ENCODE measurements around the gene ADAMTS12. TPM values are rescaled to one million over a fixed set of nuclear protein-coding genes. Genes with fewer than 3 reads are reported as not detected.

ADAMTS12 gene
- polyA plus RNA-seq, 4 donors = 0.37 to 2.8 (median 0.54) TPM; not detected in 1

- Histone ChIP-seq H3K27me3 (ENCODE audit: control insufficient read depth in 3 of 3, insufficient read depth in 3 of 3, low read length in 3 of 3) (no peaks in the 10 kb centered on the region), H3K9me3 (ENCODE audit: control insufficient read depth in 2 of 2, insufficient read depth in 1 of 2, low read depth in 1 of 2, low read length in 1 of 2) (no peaks in the 10 kb centered on the region), H3K36me3 (ENCODE audit: control insufficient read depth in 3 of 3, insufficient read depth in 2 of 3, low read depth in 1 of 3, low read length in 3 of 3) (no peaks in the 10 kb centered on the region), H3K27ac (ENCODE audit: low read depth in 1 of 3, low read length in 2 of 3) (no peak overlapping the region), H3K4me1 (ENCODE audit: control insufficient read depth in 3 of 3, insufficient read depth in 2 of 3, low read depth in 1 of 3, low read length in 2 of 3) (no peaks in the 10 kb centered on the region), H3K4me3 (ENCODE audit: low read depth in 1 of 3, low read length in 3 of 3) (no peak overlapping the region)
- no peak for FAIRE-seq
- no peak for DNase-seq
- WGBS, 3 donors = 22 to 45% (median 23%) methylated on average over 1 of the region's 1 CpG
These were observed 58.6 kb downstream of the ADAMTS12 start for GRCh38 chr5:33833237-33833575.

GRCh38 chr5:33832404-33833236 lies 59.2 kb downstream of the ADAMTS12 start:
- Histone ChIP-seq H3K36me3 (ENCODE audit: control insufficient read depth in 3 of 3, insufficient read depth in 2 of 3, low read depth in 1 of 3, low read length in 3 of 3) (no peaks in the 10 kb centered on the region), H3K27ac (ENCODE audit: low read depth in 1 of 3, low read length in 2 of 3) (no peak overlapping the region), H3K27me3 (ENCODE audit: control insufficient read depth in 3 of 3, insufficient read depth in 3 of 3, low read length in 3 of 3) (no peaks in the 10 kb centered on the region), H3K9me3 (ENCODE audit: control insufficient read depth in 2 of 2, insufficient read depth in 1 of 2, low read depth in 1 of 2, low read length in 1 of 2) (no peaks in the 10 kb centered on the region), H3K4me3 (ENCODE audit: low read depth in 1 of 3, low read length in 3 of 3) (no peak overlapping the region), H3K4me1 (ENCODE audit: control insufficient read depth in 3 of 3, insufficient read depth in 2 of 3, low read depth in 1 of 3, low read length in 2 of 3) (no peaks in the 10 kb centered on the region)
- 71 to 78% (median 74%) methylated on average over 7 of the region's 7 CpGs for WGBS, 3 donors
- DNase-seq (no peak), FAIRE-seq (no peak)

GRCh38 chr5:33831041-33831440 lies 60.7 kb downstream of the ADAMTS12 start:
- H3K36me3 ChIP-seq (ENCODE audit: control insufficient read depth in 3 of 3, insufficient read depth in 2 of 3, low read depth in 1 of 3, low read length in 3 of 3) = no peaks in the 10 kb centered on the region
- no peak overlapping the region for H3K27ac ChIP-seq (ENCODE audit: low read depth in 1 of 3, low read length in 2 of 3)
- H3K9me3 ChIP-seq (ENCODE audit: control insufficient read depth in 2 of 2, insufficient read depth in 1 of 2, low read depth in 1 of 2, low read length in 1 of 2) = no peaks in the 10 kb centered on the region
- H3K4me3 ChIP-seq (ENCODE audit: low read depth in 1 of 3, low read length in 3 of 3) = no peak overlapping the region
- WGBS, 3 donors = 92 to 94% (median 93%) methylated on average over 1 of the region's 1 CpG
- H3K4me1 ChIP-seq (ENCODE audit: control insufficient read depth in 3 of 3, insufficient read depth in 2 of 3, low read depth in 1 of 3, low read length in 2 of 3) = no peaks in the 10 kb centered on the region
- no peak for DNase-seq
- FAIRE-seq = no peak
- no peaks in the 10 kb centered on the region for H3K27me3 ChIP-seq (ENCODE audit: control insufficient read depth in 3 of 3, insufficient read depth in 3 of 3, low read length in 3 of 3)

GRCh38 chr5:33829430-33829829 lies 62.4 kb downstream of the ADAMTS12 start:
- no peak overlapping the region for H3K27ac ChIP-seq (ENCODE audit: low read depth in 1 of 3, low read length in 2 of 3)
- peaks cover 0 to 2% (median 0%) of the 10 kb centered on the region in 3 donors for H3K27me3 ChIP-seq (ENCODE audit: control insufficient read depth in 3 of 3, insufficient read depth in 3 of 3, low read length in 3 of 3)
- DNase-seq (no peak), FAIRE-seq (no peak)
- no peaks in the 10 kb centered on the region for H3K36me3 ChIP-seq (ENCODE audit: control insufficient read depth in 3 of 3, insufficient read depth in 2 of 3, low read depth in 1 of 3, low read length in 3 of 3)
- H3K4me3 ChIP-seq (ENCODE audit: low read depth in 1 of 3, low read length in 3 of 3) = no peak overlapping the region
- H3K4me1 ChIP-seq (ENCODE audit: control insufficient read depth in 3 of 3, insufficient read depth in 2 of 3, low read depth in 1 of 3, low read length in 2 of 3) = no peaks in the 10 kb centered on the region
- H3K9me3 ChIP-seq (ENCODE audit: control insufficient read depth in 2 of 2, insufficient read depth in 1 of 2, low read depth in 1 of 2, low read length in 1 of 2) = no peaks in the 10 kb centered on the region
- 72 to 85% (median 83%) methylated on average over 1 of the region's 1 CpG for WGBS, 3 donors

- DNase-seq (no peak), FAIRE-seq (no peak)
- Histone ChIP-seq H3K36me3 (ENCODE audit: control insufficient read depth in 3 of 3, insufficient read depth in 2 of 3, low read depth in 1 of 3, low read length in 3 of 3) (no peaks in the 10 kb centered on the region), H3K9me3 (ENCODE audit: control insufficient read depth in 2 of 2, insufficient read depth in 1 of 2, low read depth in 1 of 2, low read length in 1 of 2) (no peaks in the 10 kb centered on the region), H3K4me1 (ENCODE audit: control insufficient read depth in 3 of 3, insufficient read depth in 2 of 3, low read depth in 1 of 3, low read length in 2 of 3) (no peaks in the 10 kb centered on the region), H3K4me3 (ENCODE audit: low read depth in 1 of 3, low read length in 3 of 3) (no peak overlapping the region), H3K27me3 (ENCODE audit: control insufficient read depth in 3 of 3, insufficient read depth in 3 of 3, low read length in 3 of 3) (peaks cover 0 to 2% (median 0%) of the 10 kb centered on the region in 3 donors), H3K27ac (ENCODE audit: low read depth in 1 of 3, low read length in 2 of 3) (no peak overlapping the region)
- WGBS, 3 donors = 68 to 84% (median 78%) methylated on average over 7 of the region's 7 CpGs
These were observed 63.0 kb downstream of the ADAMTS12 start for GRCh38 chr5:33828626-33829308.

DNA sequence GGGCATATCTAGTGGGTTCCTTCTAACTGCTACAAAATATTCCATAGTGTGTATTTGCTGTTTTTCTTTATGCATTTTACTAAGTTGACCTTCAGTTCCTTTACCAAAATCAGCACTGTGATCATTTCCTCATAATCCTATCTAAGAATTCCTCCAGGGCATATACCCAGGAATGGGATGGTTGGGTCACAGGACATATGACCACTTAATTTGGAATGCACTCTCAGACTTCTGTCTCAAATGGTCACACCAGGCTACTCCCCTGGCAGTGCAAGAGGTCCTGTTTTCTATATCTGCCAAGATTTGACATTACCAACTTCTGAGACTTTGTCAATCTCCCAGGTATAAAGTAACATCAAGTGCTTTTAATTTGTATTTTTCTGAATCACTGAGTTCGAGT lies 63.9 kb downstream of the ADAMTS12 start:
- H3K36me3 ChIP-seq (ENCODE audit: control insufficient read depth in 3 of 3, insufficient read depth in 2 of 3, low read depth in 1 of 3, low read length in 3 of 3) = no peaks in the 10 kb centered on the region
- DNase-seq (no peak), FAIRE-seq (no peak)
- no peaks in the 10 kb centered on the region for H3K4me1 ChIP-seq (ENCODE audit: control insufficient read depth in 3 of 3, insufficient read depth in 2 of 3, low read depth in 1 of 3, low read length in 2 of 3)
- no peaks in the 10 kb centered on the region for H3K9me3 ChIP-seq (ENCODE audit: control insufficient read depth in 2 of 2, insufficient read depth in 1 of 2, low read depth in 1 of 2, low read length in 1 of 2)
- no peak overlapping the region for H3K27ac ChIP-seq (ENCODE audit: low read depth in 1 of 3, low read length in 2 of 3)
- peaks cover 0 to 2% (median 0%) of the 10 kb centered on the region in 3 donors for H3K27me3 ChIP-seq (ENCODE audit: control insufficient read depth in 3 of 3, insufficient read depth in 3 of 3, low read length in 3 of 3)
- 27 to 71% (median 42%) methylated on average over 1 of the region's 1 CpG for WGBS, 3 donors
- no peak overlapping the region for H3K4me3 ChIP-seq (ENCODE audit: low read depth in 1 of 3, low read length in 3 of 3)

DNA sequence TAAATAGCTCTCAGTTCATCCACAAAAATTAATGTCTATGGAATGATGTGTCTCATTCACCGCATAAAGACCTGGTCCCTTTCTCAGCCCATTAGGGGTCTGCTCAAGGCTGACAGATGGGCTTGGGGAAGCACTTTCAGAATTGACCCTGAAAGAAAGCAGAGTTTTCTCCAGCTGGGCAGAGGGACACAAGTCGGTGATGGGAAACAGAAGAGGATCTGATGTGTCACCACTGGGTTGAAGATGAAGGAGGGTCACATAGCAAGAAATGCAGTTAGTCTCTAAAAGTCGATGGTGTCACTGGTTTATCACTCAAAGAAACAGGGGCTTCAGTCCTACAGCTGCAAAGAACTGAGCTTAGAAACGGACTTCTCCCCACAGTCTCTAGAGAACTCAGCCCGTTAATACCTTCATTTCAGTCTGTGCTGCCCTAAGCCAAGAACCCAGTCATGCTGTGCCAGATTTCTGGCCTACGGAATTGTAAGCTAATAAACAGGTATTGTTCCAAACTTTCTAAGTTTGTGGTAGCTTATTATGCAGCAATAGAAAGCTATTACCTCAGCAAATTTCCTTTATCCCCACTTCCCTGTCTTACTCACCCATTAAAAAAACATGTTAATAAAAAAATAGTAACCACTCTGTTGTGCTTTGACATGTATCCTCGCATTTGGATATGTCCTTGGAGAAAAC lies 64.6 kb downstream of the ADAMTS12 start:
- Histone ChIP-seq H3K27me3 (ENCODE audit: control insufficient read depth in 3 of 3, insufficient read depth in 3 of 3, low read length in 3 of 3) (peaks cover 0 to 2% (median 0%) of the 10 kb centered on the region in 3 donors), H3K4me3 (ENCODE audit: low read depth in 1 of 3, low read length in 3 of 3) (no peak overlapping the region), H3K9me3 (ENCODE audit: control insufficient read depth in 2 of 2, insufficient read depth in 1 of 2, low read depth in 1 of 2, low read length in 1 of 2) (no peaks in the 10 kb centered on the region), H3K36me3 (ENCODE audit: control insufficient read depth in 3 of 3, insufficient read depth in 2 of 3, low read depth in 1 of 3, low read length in 3 of 3) (no peaks in the 10 kb centered on the region), H3K4me1 (ENCODE audit: control insufficient read depth in 3 of 3, insufficient read depth in 2 of 3, low read depth in 1 of 3, low read length in 2 of 3) (no peaks in the 10 kb centered on the region), H3K27ac (ENCODE audit: low read depth in 1 of 3, low read length in 2 of 3) (no peak overlapping the region)
- WGBS, 3 donors = 72 to 81% (median 80%) methylated on average over 7 of the region's 7 CpGs
- no peak for DNase-seq
- FAIRE-seq = no peak

GRCh38 chr5:33824516-33825195 lies 67.1 kb downstream of the ADAMTS12 start:
- FAIRE-seq = no peak

More at GRCh38 chr5:33824516-33825195, 67.1 kb downstream of the ADAMTS12 start:
- H3K36me3 ChIP-seq (ENCODE audit: control insufficient read depth in 3 of 3, insufficient read depth in 2 of 3, low read depth in 1 of 3, low read length in 3 of 3) = no peaks in the 10 kb centered on the region
- H3K9me3 ChIP-seq (ENCODE audit: control insufficient read depth in 2 of 2, insufficient read depth in 1 of 2, low read depth in 1 of 2, low read length in 1 of 2) = peaks cover 0 to under 1% of the 10 kb centered on the region in 2 donors
- no peaks in the 10 kb centered on the region for H3K4me1 ChIP-seq (ENCODE audit: control insufficient read depth in 3 of 3, insufficient read depth in 2 of 3, low read depth in 1 of 3, low read length in 2 of 3)
- 53 to 77% (median 59%) methylated on average over 4 of the region's 4 CpGs for WGBS, 3 donors
- H3K4me3 ChIP-seq (ENCODE audit: low read depth in 1 of 3, low read length in 3 of 3) = no peak overlapping the region
- no peak for DNase-seq
- H3K27me3 ChIP-seq (ENCODE audit: control insufficient read depth in 3 of 3, insufficient read depth in 3 of 3, low read length in 3 of 3) = peaks cover 0 to 2% (median 0%) of the 10 kb centered on the region in 3 donors
- H3K27ac ChIP-seq (ENCODE audit: low read depth in 1 of 3, low read length in 2 of 3) = no peak overlapping the region
